Measurements from ENCODE around the gene KDM4C. TPM values are rescaled to one million over a fixed set of nuclear protein-coding genes. Genes with fewer than 3 reads are reported as not detected.

The KDM4C gene
- total and polyA plus RNA-seq, 2 of the 13 experiments (the other 11 are each of a cell fraction or from before 2014, with no cell fraction given): 19.4 to 23.6 TPM

GRCh38 chr9:7178729-7179128 is 421.0 kb downstream of the KDM4C start:
- Histone ChIP-seq H4K20me1 (ENCODE audit: insufficient read depth, low read length) (no peaks in the 10 kb centered on the region), H3K4me1 (ENCODE audit: insufficient read depth, low read length) (no peaks in the 10 kb centered on the region), H3K27ac (ENCODE audit: extremely low read length, insufficient read depth, low read length) (no peak overlapping the region), H2AFZ (ENCODE audit: low read length) (no peak overlapping the region), H3K36me3 (replicated peaks in 1 of 2; ENCODE audit: control insufficient read depth in 1 of 2, insufficient read depth in 2 of 2, low read length in 2 of 2) (peaks cover 0 to 17% of the 10 kb centered on the region in 2 experiments; a peak in 4 of 5 replicates), H3K9ac (ENCODE audit: insufficient read depth, low read depth, low read length) (no peak overlapping the region), H3K79me2 (ENCODE audit: insufficient read depth, low read length) (no peaks in the 10 kb centered on the region), H3K27me3 (ENCODE audit: control insufficient read depth in 1 of 2, insufficient read depth in 2 of 2, low read length in 2 of 2) (no peaks in the 10 kb centered on the region), H3K4me3 (replicated peaks in 1 of 3; ENCODE audit: insufficient read depth in 1 of 3, low read depth in 2 of 3, low read length in 3 of 3) (no peak overlapping the region), H3K4me2 (ENCODE audit: low read depth, low read length) (no peak overlapping the region), H3K9me3 (ENCODE audit: low read length) (no peaks in the 10 kb centered on the region)
- in situ Hi-C loops (cut with HindIII; ENCODE audit: extremely low pct_ligation_motif_present, low pct_unique_long_range_greater_than_20kb): loop anchor here (25.0 kb wide), 2 partner anchors 266 to 341 kb away; no protein-coding TSS in a partner anchor
- no peak for DNase-seq (ENCODE audit: low spot score)
- no peak for TF ChIP-seq ZNF674 (CRISPR knock-in tag; IDR thresholded peaks at IDR 0.05; ENCODE audit: low read depth)
- intact Hi-C loops (cut with micrococcal nuclease; ENCODE audit: unreplicated experiment): no loop called here
- ATAC-seq: no peak
- BruUV-seq (replicated peaks): no TSS peak
- CTCF ChIA-PET (ENCODE audit: low intra/inter-chr PET ratio, low total read pairs): no interaction called here
- WGBS (ENCODE audit: low lambda C conversion rate): 91% methylated on average over 7 of the region's 7 CpGs
- POLR2A ChIA-PET: no interaction called here
- no peak for FAIRE-seq

- no TSS peak for BruUV-seq (replicated peaks)
- Histone ChIP-seq H3K9ac (ENCODE audit: insufficient read depth, low read depth, low read length) (no peak overlapping the region), H3K36me3 (replicated peaks in 1 of 2; ENCODE audit: control insufficient read depth in 1 of 2, insufficient read depth in 2 of 2, low read length in 2 of 2) (peaks cover 0 to 10% of the 10 kb centered on the region in 2 experiments; a peak in 4 of 5 replicates), H4K20me1 (ENCODE audit: insufficient read depth, low read length) (no peaks in the 10 kb centered on the region), H3K4me1 (ENCODE audit: insufficient read depth, low read length) (no peaks in the 10 kb centered on the region), H3K9me3 (ENCODE audit: low read length) (no peaks in the 10 kb centered on the region), H3K27me3 (ENCODE audit: control insufficient read depth in 1 of 2, insufficient read depth in 2 of 2, low read length in 2 of 2) (no peaks in the 10 kb centered on the region), H3K79me2 (ENCODE audit: insufficient read depth, low read length) (no peaks in the 10 kb centered on the region), H3K27ac (ENCODE audit: extremely low read length, insufficient read depth, low read length) (no peak overlapping the region), H3K4me2 (ENCODE audit: low read depth, low read length) (no peak overlapping the region), H3K4me3 (replicated peaks in 1 of 3; ENCODE audit: insufficient read depth in 1 of 3, low read depth in 2 of 3, low read length in 3 of 3) (no peak overlapping the region), H2AFZ (ENCODE audit: low read length) (no peak overlapping the region)
- TF ChIP-seq RBM22 (optimal IDR thresholded peaks at IDR 0.05; ENCODE audit: low read length) (peak; percentile 49), BRCA1 (CRISPR knock-in tag; IDR thresholded peaks at IDR 0.05) (no peak)
- FAIRE-seq (no peak), DNase-seq (ENCODE audit: low spot score) (no peak), ATAC-seq (no peak)
- WGBS (ENCODE audit: low lambda C conversion rate): 91% methylated on average over 5 of the region's 5 CpGs
- in situ Hi-C loops (cut with HindIII; ENCODE audit: extremely low pct_ligation_motif_present, low pct_unique_long_range_greater_than_20kb) (loop anchor here (25.0 kb wide), 2 partner anchors 268 to 343 kb away; no protein-coding TSS in a partner anchor), intact Hi-C loops (cut with micrococcal nuclease; ENCODE audit: unreplicated experiment) (no loop called here)
- CTCF ChIA-PET (ENCODE audit: low intra/inter-chr PET ratio, low total read pairs): no interaction called here
- POLR2A ChIA-PET: no interaction called here
These were observed 422.5 kb downstream of the KDM4C start for GRCh38 chr9:7180247-7180646.
